K562 (cell line): ENCODE results near the gene PDE1C. TPM values are rescaled to one million over a fixed set of nuclear protein-coding genes. Genes with fewer than 3 reads are reported as not detected.

ENCODE experiments used
- ATAC-seq: fragments of 200-7000 bp; cut with Tn5 transposase; 3 replicates; pipeline ENCODE4 v1.9.1; 2020; ENCODE audit warnings: moderate library complexity
- BruUV-seq: library from RNA; stranded (reverse); fragments of 400-500 nt; replicated peaks from 2 replicates; lab custom pipeline; 2021; lab: Mats Ljungman, UMichigan
- CTCF ChIA-PET: fragments of 300-600 bp; formaldehyde crosslinking; extraction: SDS; loops from one replicate; lab custom pipeline; 2021; ENCODE audit warnings: low intra/inter-chr PET ratio; lab: Yijun Ruan, JAX
- POLR2A ChIA-PET: fragments of 300-600, 350-650 bp; sonication (Branson Sonifier 250); formaldehyde crosslinking; extraction: SDS; loops from one replicate; lab custom pipeline; 2021; ENCODE audit warnings: antibody characterized with exemption, inconsistent platforms; lab: Yijun Ruan, JAX
- DNase-seq, 4 experiments: peaks; one replicate each; pipeline versions ENCODE4 v3.0.0 to v3.0.0-alpha.2; 2011 to 2018; ENCODE audit warnings: low spot score in 3 of 4, mixed read lengths in 3 of 4; ENCODE audit errors: extremely low read depth in 1 of 4
- FAIRE-seq: peaks from 2 replicates; lab custom pipeline; 2011; peaks lifted over from hg19 to GRCh38; lab: Jason Lieb, UNC
- H2AFZ ChIP-seq: 2 replicates; pipeline ENCODE4 v1.6.0; 2011; ENCODE audit warnings: low read depth, low read length, control low read depth, inconsistent platforms
- H3K27ac ChIP-seq: fragments of 200-600 bp; 3 replicates; pipeline ENCODE4 v1.8.0; 2011; ENCODE audit warnings: low read depth, mild to moderate bottlenecking, control low read depth, inconsistent platforms, low read length, moderate library complexity, mixed read lengths; ENCODE audit errors: extremely low read depth
- H3K27me3 ChIP-seq, 2 experiments: fragments of 300-600 bp in 1 of 2; 2 replicates in 1 of 2; 3 replicates in 1 of 2; pipeline versions ENCODE4 v1.6.0 to v1.8.0; 2011; ENCODE audit warnings: inconsistent platforms in 2 of 2, low read length in 2 of 2, mild to moderate bottlenecking in 1 of 2, mixed read lengths in 1 of 2, moderate library complexity in 1 of 2; ENCODE audit not compliant: control insufficient read depth in 2 of 2, insufficient read depth in 2 of 2
- H3K36me3 ChIP-seq: fragments of 300-600 bp; 3 replicates; pipeline ENCODE4 v1.8.0; 2011; ENCODE audit warnings: mild to moderate bottlenecking, low read length, inconsistent platforms; ENCODE audit not compliant: control insufficient read depth, insufficient read depth
- H3K4me1 ChIP-seq, 2 experiments: fragments of 200-600 bp in 1 of 2; replicated peaks in 1 of 2; 2 replicates in 1 of 2; 3 replicates in 1 of 2; pipeline versions ENCODE4 v1.5.1 to v1.8.0; 2011; ENCODE audit warnings: inconsistent platforms in 2 of 2, low read length in 2 of 2, mild to moderate bottlenecking in 1 of 2, mixed read lengths in 1 of 2, moderate library complexity in 1 of 2; ENCODE audit not compliant: control insufficient read depth in 2 of 2, insufficient read depth in 2 of 2
- H3K4me2 ChIP-seq: 2 replicates; pipeline ENCODE4 v1.6.1; 2011; ENCODE audit warnings: low read length, control low read depth, inconsistent platforms, mixed read lengths; ENCODE audit not compliant: insufficient read depth
- H3K4me3 ChIP-seq: fragments of 200-600 bp; sonication (generic), shearing (Covaris generic); 2 replicates; pipeline ENCODE4 v1.5.1; 2016; ENCODE audit warnings: control low read depth, inconsistent platforms
- H3K79me2 ChIP-seq: fragments of 200-600 bp; 3 replicates; pipeline ENCODE4 v1.8.0; 2011; ENCODE audit warnings: low read length, inconsistent platforms; ENCODE audit not compliant: control insufficient read depth, insufficient read depth
- H3K9ac ChIP-seq, 2 experiments: 2 replicates each; pipeline versions ENCODE4 v1.6.0 to v1.6.1; 2011; ENCODE audit warnings: low read depth in 2 of 2, low read length in 2 of 2, control low read depth in 1 of 2, inconsistent platforms in 1 of 2, mild to moderate bottlenecking in 1 of 2, mixed read lengths in 1 of 2; ENCODE audit not compliant: insufficient read depth in 1 of 2
- H3K9me1 ChIP-seq: one replicate; pipeline ENCODE4 v1.6.0; 2011; ENCODE audit warnings: inconsistent platforms, mild to moderate bottlenecking, low read length, moderate library complexity; ENCODE audit not compliant: control insufficient read depth, insufficient read depth
- H3K9me3 ChIP-seq: replicated peaks from 2 replicates; pipeline ENCODE4 v1.5.1; 2011; ENCODE audit warnings: low read depth, low read length, inconsistent platforms; ENCODE audit not compliant: control insufficient read depth, insufficient read depth
- H4K20me1 ChIP-seq: replicated peaks from 2 replicates; pipeline ENCODE4 v1.6.1; 2011; ENCODE audit warnings: low read length, inconsistent platforms, mixed read lengths; ENCODE audit not compliant: control insufficient read depth, insufficient read depth
- BRCA1 ChIP-seq, 2 experiments: fragments of 450-650 bp in 1 of 2; sonication (generic) in 1 of 2; formaldehyde crosslinking in 1 of 2; IDR thresholded peaks; 2 replicates each; pipeline versions ENCODE4 v1.5.0 to v1.6.1; 2017 to 2020; ENCODE audit warnings: mild to moderate bottlenecking in 1 of 2, missing genetic modification reagents in 1 of 2
- CSDE1 ChIP-seq, 2 experiments: fragments of 450-650 bp; IDR thresholded peaks; 2 replicates each; pipeline ENCODE4 v1.6.1; 2016; ENCODE audit warnings: mild to moderate bottlenecking in 1 of 2
- DIDO1 ChIP-seq: fragments of 450-650 bp; IDR thresholded peaks from 2 replicates; pipeline ENCODE4 v1.6.1; 2016; ENCODE audit warnings: low read depth, missing biosample characterization, missing genetic modification characterization
- FOXP4 ChIP-seq: sonication (generic); formaldehyde crosslinking; IDR thresholded peaks from 2 replicates; pipeline ENCODE4 v1.8.0; 2022; ENCODE audit warnings: mild to moderate bottlenecking, missing genetic modification reagents, borderline replicate concordance
- NFE2 ChIP-seq: IDR thresholded peaks from 2 replicates; pipeline ENCODE4 v1.6.1; 2014; ENCODE audit warnings: antibody characterized with exemption, low read depth
- NR2C2 ChIP-seq, 2 experiments: fragments of 200-800 bp in 1 of 2; sonication (Bioruptor generic) in 1 of 2; sonication (generic) in 1 of 2; formaldehyde crosslinking in 1 of 2; IDR thresholded peaks; 2 replicates each; pipeline versions ENCODE4 v1.6.1 to v1.8.0; 2016 to 2022; ENCODE audit warnings: mild to moderate bottlenecking in 1 of 2, missing compliant biosample characterization in 1 of 2, missing genetic modification characterization in 1 of 2, missing genetic modification reagents in 1 of 2
- PBX2 ChIP-seq, 2 experiments: IDR thresholded peaks in 1 of 2; conservative IDR thresholded peaks in 1 of 2; 2 replicates each; pipeline ENCODE4 v1.6.1; 2016; ENCODE audit warnings: low read depth in 2 of 2, mild to moderate bottlenecking in 1 of 2, missing compliant biosample characterization in 1 of 2, missing genetic modification characterization in 1 of 2, moderate library complexity in 1 of 2
- ZBTB34 ChIP-seq: fragments of 250-450 bp; sonication (Bioruptor Pico); IDR thresholded peaks from 2 replicates; pipeline ENCODE4 v1.8.0; 2021; ENCODE audit warnings: mild to moderate bottlenecking, moderate library complexity
- ZNF143 ChIP-seq: sonication (generic); formaldehyde crosslinking; IDR thresholded peaks from 2 replicates; pipeline ENCODE4 v1.9.0; 2022; ENCODE audit warnings: mild to moderate bottlenecking, missing genetic modification reagents
- ZNF639 ChIP-seq, 2 experiments: fragments of 200-800 bp in 1 of 2; sonication (Bioruptor generic) in 1 of 2; sonication (generic) in 1 of 2; formaldehyde crosslinking in 1 of 2; IDR thresholded peaks in 1 of 2; conservative IDR thresholded peaks in 1 of 2; 2 replicates each; pipeline versions ENCODE4 v1.5.0 to v1.6.1; 2016 to 2020; ENCODE audit warnings: missing compliant biosample characterization in 1 of 2, missing genetic modification characterization in 1 of 2, missing genetic modification reagents in 1 of 2
- WGBS: fragments of 100-300 bp; shearing (Covaris generic); methylation state at CpG from one replicate; pipeline ENCODE4 v1.1.6; 2016; ENCODE audit warnings: low coverage, mixed read lengths; ENCODE audit not compliant: insufficient coverage; ENCODE audit errors: missing lambda C conversion rate; 5-methylcytosine and 5-hydroxymethylcytosine counted together
- in situ Hi-C: fragments of 300-500 bp; cut with MboI; formaldehyde crosslinking; loops from 4 replicates; pipeline ENCODE4 v1.15.0; 2018; ENCODE audit warnings: inconsistent platforms, mixed read lengths
- intact Hi-C: fragments of 100-400 bp; cut with micrococcal nuclease; formaldehyde crosslinking; loops from 2 replicates; pipeline ENCODE4 v1.14.2; 2022
- polyA plus RNA-seq, 8 experiments: library from polyadenylated mRNA; depleted of rRNA in 4 of 8; stranded (reverse) in 5 of 8; unstranded in 3 of 8; fragments of >200 nt; fragmentation: Nextera tagmentation in 2 of 8; fragmentation: Illumina TruSeq in 1 of 8; extraction: Ambion mirVana in 2 of 8; extraction: Trizol in 1 of 8; gene quantifications; 2 replicates each; pipeline versions ENCODE4 v1.2.1 to v1.2.3, GENCODE V29; 2011 to 2014; ENCODE audit warnings: inconsistent platforms in 1 of 8, missing spikeins in 1 of 8
- total RNA-seq, 7 experiments: library from RNA; depleted of rRNA in 6 of 7; stranded (reverse); fragments of >200 nt in 6 of 7; fragmentation: Illumina TruSeq in 2 of 7; extraction: Trizol in 2 of 7; gene quantifications; 2 replicates each; pipeline versions ENCODE4 v1.2.1 to v1.2.3, GENCODE V29; 2011 to 2021; ENCODE audit warnings: low replicate concordance in 1 of 7

PDE1C gene
- total and polyA plus RNA-seq, 9 of the 15 experiments (the other 6 are each of a cell fraction or from before 2014, with no cell fraction given): under 0.01 to 0.01 TPM; not detected in 7

GRCh38 chr7:32059289-32060011 lies 10.8 kb downstream of the PDE1C start (continued):
- no peak for TF ChIP-seq PBX2 (CRISPR knock-in tag; IDR thresholded peaks at IDR 0.05; ENCODE audit: low read depth)
- no peak for TF ChIP-seq PBX2 (tag; conservative IDR thresholded peaks at IDR 0.05; ENCODE audit: low read depth)
- no peak for TF ChIP-seq BRCA1 (IDR thresholded peaks at IDR 0.05)
- TF ChIP-seq BRCA1 (CRISPR knock-in tag; IDR thresholded peaks at IDR 0.05): no peak
- TF ChIP-seq ZNF143: no peak
- TF ChIP-seq, all 486 proteins: peak for 0

GRCh38 chr7:32058002-32058401 lies 12.2 kb downstream of the PDE1C start:
- H3K27ac ChIP-seq: no peak overlapping the region
- H3K4me2 ChIP-seq: no peak overlapping the region
- no peak overlapping the region for H3K9ac ChIP-seq
- DNase-seq: no peak
- FAIRE-seq: no peak
- no peaks in the 10 kb centered on the region; a peak in 1 of 5 replicates for H3K27me3 ChIP-seq
- ChIA-PET CTCF (no interaction called here), POLR2A (no interaction called here)
- 0% methylated on average over 5 of the region's 5 CpGs for WGBS
- H3K9me3 ChIP-seq: no peaks in the 10 kb centered on the region
- in situ Hi-C loops (no loop called here), intact Hi-C loops (no loop called here)
- H2AFZ ChIP-seq: no peak overlapping the region
- H3K4me1 ChIP-seq: no peaks in the 10 kb centered on the region
- no peaks in the 10 kb centered on the region for H3K79me2 ChIP-seq
- no peak for ATAC-seq
- no peaks in the 10 kb centered on the region for H4K20me1 ChIP-seq
- H3K4me3 ChIP-seq: no peak overlapping the region
- BruUV-seq: no TSS peak
- no peaks in the 10 kb centered on the region for H3K36me3 ChIP-seq
- H3K9me1 ChIP-seq: no peaks in the 10 kb centered on the region
- no peak for TF ChIP-seq ZNF639 (CRISPR knock-in tag; conservative IDR thresholded peaks at IDR 0.05 in 1 of 2, IDR thresholded peaks at IDR 0.05 in 1 of 2)
- TF ChIP-seq NR2C2 (CRISPR knock-in tag; IDR thresholded peaks at IDR 0.05): no peak
- TF ChIP-seq NR2C2 (tag; IDR thresholded peaks at IDR 0.05): no peak
- TF ChIP-seq NFE2: no peak
- TF ChIP-seq FOXP4 (CRISPR knock-in tag): no peak
- TF ChIP-seq DIDO1: no peak
- TF ChIP-seq ZBTB34 (CRISPR knock-in tag): no peak
- TF ChIP-seq CSDE1 (IDR thresholded peaks at IDR 0.05): no peak
